ENCODE data around the gene PIRT. TPM values are rescaled to one million over a fixed set of nuclear protein-coding genes. Genes with fewer than 3 reads are reported as not detected.
A peak's percentile ranks its signal among the peaks of the same experiment; 100 is the strongest.

The PIRT gene
- total RNA-seq, 1 donor from 2014 or later, result not detected

- peaks cover 7% of the 10 kb centered on the region for H3K4me1 Mint-ChIP-seq (ENCODE audit: low read depth)
- H3K36me3 Mint-ChIP-seq (ENCODE audit: low read depth), result peaks cover 2% of the 10 kb centered on the region
- H3K27me3 Mint-ChIP-seq (ENCODE audit: low read depth), result peaks cover 31% of the 10 kb centered on the region
- peaks cover 5% of the 10 kb centered on the region for H3K9me3 Mint-ChIP-seq (ENCODE audit: low read depth)
- TF ChIP-seq, protein P1, sequence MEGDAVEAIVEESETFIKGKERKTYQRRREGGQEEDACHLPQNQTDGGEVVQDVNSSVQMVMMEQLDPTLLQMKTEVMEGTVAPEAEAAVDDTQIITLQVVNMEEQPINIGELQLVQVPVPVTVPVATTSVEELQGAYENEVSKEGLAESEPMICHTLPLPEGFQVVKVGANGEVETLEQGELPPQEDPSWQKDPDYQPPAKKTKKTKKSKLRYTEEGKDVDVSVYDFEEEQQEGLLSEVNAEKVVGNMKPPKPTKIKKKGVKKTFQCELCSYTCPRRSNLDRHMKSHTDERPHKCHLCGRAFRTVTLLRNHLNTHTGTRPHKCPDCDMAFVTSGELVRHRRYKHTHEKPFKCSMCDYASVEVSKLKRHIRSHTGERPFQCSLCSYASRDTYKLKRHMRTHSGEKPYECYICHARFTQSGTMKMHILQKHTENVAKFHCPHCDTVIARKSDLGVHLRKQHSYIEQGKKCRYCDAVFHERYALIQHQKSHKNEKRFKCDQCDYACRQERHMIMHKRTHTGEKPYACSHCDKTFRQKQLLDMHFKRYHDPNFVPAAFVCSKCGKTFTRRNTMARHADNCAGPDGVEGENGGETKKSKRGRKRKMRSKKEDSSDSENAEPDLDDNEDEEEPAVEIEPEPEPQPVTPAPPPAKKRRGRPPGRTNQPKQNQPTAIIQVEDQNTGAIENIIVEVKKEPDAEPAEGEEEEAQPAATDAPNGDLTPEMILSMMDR (IDR thresholded peaks at IDR 0.05), result peak; percentile 66
- no peak for DNase-seq (ENCODE audit: low spot score)
- peak overlapping the region; percentile 97 for H3K4me3 Mint-ChIP-seq (ENCODE audit: unreplicated experiment)
- H3K27ac Mint-ChIP-seq (ENCODE audit: unreplicated experiment), result no peak overlapping the region
Measured at GRCh38 chr17:10845388-10845751, 7.5 kb upstream of the PIRT start.

- peak overlapping the region; percentile 97 for H3K4me3 Mint-ChIP-seq (ENCODE audit: unreplicated experiment)
- TF ChIP-seq, protein P1 (IDR thresholded peaks at IDR 0.05), result peak; percentile 99
- DNase-seq (ENCODE audit: low spot score), result no peak
Measured at GRCh38 chr17:10844621-10845387, 6.9 kb upstream of the PIRT start.

DNA sequence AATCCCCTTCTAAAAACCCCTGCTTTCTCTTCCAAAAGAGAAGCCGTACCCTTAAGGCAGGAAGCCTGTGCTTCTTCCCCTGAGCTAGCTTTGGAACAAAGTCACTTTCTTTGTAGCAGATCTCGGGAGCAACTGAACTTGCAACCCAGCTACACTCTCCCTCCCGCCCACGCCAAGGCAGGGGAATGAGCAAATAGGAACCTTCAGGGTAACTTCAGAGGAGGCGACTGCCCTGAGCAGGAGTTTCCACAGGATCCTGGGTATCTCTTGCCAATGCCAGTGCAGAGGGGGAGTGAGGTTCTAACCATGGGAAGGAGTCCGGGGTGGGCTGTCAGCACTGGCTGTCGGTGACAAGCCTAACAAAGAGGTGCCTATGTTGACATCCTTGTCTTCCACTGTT is 5.9 kb upstream of the PIRT start:
- Mint-ChIP-seq H3K4me1 (ENCODE audit: low read depth) (peaks cover 7% of the 10 kb centered on the region), H3K4me3 (ENCODE audit: unreplicated experiment) (peak overlapping the region; percentile 31), H3K27me3 (ENCODE audit: low read depth) (peaks cover 31% of the 10 kb centered on the region), H3K9me3 (ENCODE audit: low read depth) (peaks cover 5% of the 10 kb centered on the region), H3K27ac (ENCODE audit: unreplicated experiment) (no peak overlapping the region), H3K36me3 (ENCODE audit: low read depth) (peaks cover 2% of the 10 kb centered on the region)
- TF ChIP-seq, protein P1 (IDR thresholded peaks at IDR 0.05), result no peak
- no peak for DNase-seq (ENCODE audit: low spot score)

More at GRCh38 chr17:10844621-10845387, 6.9 kb upstream of the PIRT start:
- H3K27me3 Mint-ChIP-seq (ENCODE audit: low read depth), result peaks cover 31% of the 10 kb centered on the region
- H3K36me3 Mint-ChIP-seq (ENCODE audit: low read depth), result peaks cover 2% of the 10 kb centered on the region
- H3K4me1 Mint-ChIP-seq (ENCODE audit: low read depth), result peaks cover 7% of the 10 kb centered on the region
- peak overlapping the region; percentile 29 for H3K27ac Mint-ChIP-seq (ENCODE audit: unreplicated experiment)
- H3K9me3 Mint-ChIP-seq (ENCODE audit: low read depth), result peaks cover 5% of the 10 kb centered on the region

DNA sequence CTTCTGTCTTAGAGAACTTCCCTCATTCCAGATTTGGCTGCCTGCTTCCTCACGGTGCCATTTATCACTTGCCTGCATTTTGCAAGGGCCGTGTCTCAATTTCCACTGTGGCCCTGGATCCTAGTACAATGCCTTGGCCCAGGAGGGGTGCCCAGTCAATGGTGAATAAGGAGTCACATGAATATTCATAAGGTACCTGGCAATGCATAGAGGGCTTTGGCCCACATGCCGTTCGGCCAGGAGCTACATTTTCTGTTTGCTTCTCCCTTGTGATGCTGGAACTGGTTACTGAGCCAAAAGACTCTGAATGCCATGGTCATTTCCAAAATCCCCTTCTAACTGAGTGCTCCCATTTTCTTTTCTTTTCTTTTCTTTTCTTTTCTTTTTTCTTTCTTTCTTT is 4.8 kb upstream of the PIRT start:
- Mint-ChIP-seq H3K27me3 (ENCODE audit: low read depth) (peaks cover 29% of the 10 kb centered on the region), H3K4me3 (ENCODE audit: unreplicated experiment) (no peak overlapping the region), H3K36me3 (ENCODE audit: low read depth) (peaks cover 2% of the 10 kb centered on the region), H3K9me3 (ENCODE audit: low read depth) (peaks cover 3% of the 10 kb centered on the region), H3K4me1 (ENCODE audit: low read depth) (peaks cover 7% of the 10 kb centered on the region), H3K27ac (ENCODE audit: unreplicated experiment) (no peak overlapping the region)
- DNase-seq (ENCODE audit: low spot score), result no peak
- TF ChIP-seq, protein P1 (IDR thresholded peaks at IDR 0.05), result no peak

DNA sequence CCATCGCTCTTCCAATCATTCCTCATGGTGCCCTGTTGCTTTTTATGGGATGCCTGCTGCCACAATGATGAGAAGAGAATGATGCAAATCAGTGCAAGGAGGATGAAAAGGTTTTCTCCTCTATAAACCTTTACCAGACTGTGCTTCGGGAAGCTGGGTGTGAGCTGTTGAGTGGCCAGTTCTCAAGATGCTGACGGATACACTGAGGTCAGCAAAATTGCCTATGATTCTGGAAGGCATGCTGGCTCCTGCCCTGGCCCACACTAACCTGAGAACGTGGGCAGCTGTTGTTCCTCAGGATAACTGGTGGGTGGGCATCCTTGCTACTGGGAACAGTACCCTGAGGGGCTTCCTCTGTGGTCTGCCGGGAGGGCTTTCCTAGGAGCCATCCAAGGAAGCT is 795 bp upstream of the PIRT start:
- H3K27ac Mint-ChIP-seq (ENCODE audit: unreplicated experiment), result no peak overlapping the region
- H3K27me3 Mint-ChIP-seq (ENCODE audit: low read depth), result peaks cover 13% of the 10 kb centered on the region
- DNase-seq (ENCODE audit: low spot score), result no peak
- no peaks in the 10 kb centered on the region for H3K36me3 Mint-ChIP-seq (ENCODE audit: low read depth)
- H3K4me3 Mint-ChIP-seq (ENCODE audit: unreplicated experiment), result no peak overlapping the region
- TF ChIP-seq, protein P1 (IDR thresholded peaks at IDR 0.05), result no peak
- H3K9me3 Mint-ChIP-seq (ENCODE audit: low read depth), result no peaks in the 10 kb centered on the region
- H3K4me1 Mint-ChIP-seq (ENCODE audit: low read depth), result no peaks in the 10 kb centered on the region

All from chondrocyte (in vitro differentiated cells).